ENCODE results near the gene DSTN. TPM values are rescaled to one million over a fixed set of nuclear protein-coding genes. Genes with fewer than 3 reads are reported as not detected.

The DSTN gene
- total and polyA plus RNA-seq, 10 donors = 62.0 to 157 (median 98.5) TPM

DNA sequence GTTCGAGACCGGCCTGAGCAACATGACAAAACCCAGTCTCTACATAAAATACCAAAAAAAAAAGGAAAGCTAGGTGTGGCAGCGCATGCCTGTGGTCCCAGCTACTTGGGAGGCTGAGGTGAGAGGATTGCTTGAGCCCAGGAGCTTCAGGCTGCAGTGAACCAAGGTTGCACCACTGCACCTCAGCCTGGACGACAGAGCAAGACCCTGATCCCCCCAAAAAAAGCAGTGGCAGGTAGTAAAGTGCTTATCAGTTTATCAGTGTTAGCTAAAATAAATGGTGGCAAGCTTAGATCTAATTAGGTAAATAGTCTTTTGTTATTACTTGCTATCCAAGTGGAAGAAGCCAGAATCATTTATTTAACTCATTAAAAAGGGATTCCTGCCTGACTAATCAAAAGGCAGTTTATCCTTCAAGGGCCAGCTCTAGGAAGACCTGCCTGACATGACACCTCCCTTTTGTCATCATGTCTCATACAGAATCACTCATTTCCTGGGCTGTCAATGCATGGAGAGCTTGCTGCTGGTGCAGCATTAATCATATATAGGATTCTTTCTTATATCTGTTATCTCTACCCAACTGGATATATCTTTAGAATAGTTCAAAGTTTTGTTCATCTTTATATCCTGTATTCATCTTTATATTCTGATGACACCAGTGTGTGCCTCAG lies 9.6 kb downstream of the DSTN start:
- H3K27me3 ChIP-seq (replicated peaks in 1 of 7) = no peaks in the 10 kb centered on the region
- DNase-seq = no peak
- H3K4me3 ChIP-seq = no peak overlapping the region
- TF ChIP-seq, protein P1, sequence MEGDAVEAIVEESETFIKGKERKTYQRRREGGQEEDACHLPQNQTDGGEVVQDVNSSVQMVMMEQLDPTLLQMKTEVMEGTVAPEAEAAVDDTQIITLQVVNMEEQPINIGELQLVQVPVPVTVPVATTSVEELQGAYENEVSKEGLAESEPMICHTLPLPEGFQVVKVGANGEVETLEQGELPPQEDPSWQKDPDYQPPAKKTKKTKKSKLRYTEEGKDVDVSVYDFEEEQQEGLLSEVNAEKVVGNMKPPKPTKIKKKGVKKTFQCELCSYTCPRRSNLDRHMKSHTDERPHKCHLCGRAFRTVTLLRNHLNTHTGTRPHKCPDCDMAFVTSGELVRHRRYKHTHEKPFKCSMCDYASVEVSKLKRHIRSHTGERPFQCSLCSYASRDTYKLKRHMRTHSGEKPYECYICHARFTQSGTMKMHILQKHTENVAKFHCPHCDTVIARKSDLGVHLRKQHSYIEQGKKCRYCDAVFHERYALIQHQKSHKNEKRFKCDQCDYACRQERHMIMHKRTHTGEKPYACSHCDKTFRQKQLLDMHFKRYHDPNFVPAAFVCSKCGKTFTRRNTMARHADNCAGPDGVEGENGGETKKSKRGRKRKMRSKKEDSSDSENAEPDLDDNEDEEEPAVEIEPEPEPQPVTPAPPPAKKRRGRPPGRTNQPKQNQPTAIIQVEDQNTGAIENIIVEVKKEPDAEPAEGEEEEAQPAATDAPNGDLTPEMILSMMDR (IDR thresholded peaks at IDR 0.05 in 8 of 11, conservative IDR thresholded peaks at IDR 0.05 in 3 of 11) = no peak
- no peak for TF ChIP-seq POLR2AphosphoS5 (IDR thresholded peaks at IDR 0.05)
- TF ChIP-seq POLR2A (IDR thresholded peaks at IDR 0.05) = no peak
- H3K36me3 ChIP-seq = no peaks in the 10 kb centered on the region
- H3K4me1 ChIP-seq = peaks cover 0 to 20% (median 4%) of the 10 kb centered on the region in 6 donors
- no peaks in the 10 kb centered on the region for H3K9me3 ChIP-seq
- intact Hi-C loops (cut with DNase I; ENCODE audit: low total_unique reads) = no loop called here
- H3K27ac ChIP-seq = no peak overlapping the region
- 87 to 97% (median 96%) methylated on average over 4 of the region's 4 CpGs for WGBS, 5 donors

DNA sequence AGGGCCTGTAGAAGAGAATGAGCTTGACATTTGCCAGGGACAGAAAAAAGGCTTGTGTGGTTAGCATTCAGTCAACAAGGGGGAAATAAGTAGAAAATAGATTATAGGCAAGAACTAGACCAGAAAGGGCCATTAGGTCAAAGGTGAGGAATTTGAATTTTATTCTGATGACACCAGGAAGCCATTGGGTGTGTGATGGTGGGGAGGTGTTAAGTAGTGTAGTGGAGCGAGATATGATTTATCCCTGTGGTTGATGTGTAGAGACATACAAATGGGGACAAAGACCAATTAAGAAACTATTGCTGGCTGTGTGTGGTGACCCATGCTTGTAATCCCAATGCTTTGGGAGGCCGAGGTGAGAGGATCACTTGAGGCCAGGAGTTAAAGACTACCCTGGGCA lies 11.0 kb downstream of the DSTN start:
- Histone ChIP-seq H3K9me3 (no peaks in the 10 kb centered on the region), H3K36me3 (no peaks in the 10 kb centered on the region), H3K27me3 (replicated peaks in 1 of 7) (no peaks in the 10 kb centered on the region), H3K4me1 (peaks cover 0 to 25% (median 5%) of the 10 kb centered on the region in 6 donors), H3K4me3 (no peak overlapping the region), H3K27ac (no peak overlapping the region)
- no peak for DNase-seq
- intact Hi-C loops (cut with DNase I; ENCODE audit: low total_unique reads) = no loop called here
- TF ChIP-seq, protein P1 (IDR thresholded peaks at IDR 0.05 in 8 of 11, conservative IDR thresholded peaks at IDR 0.05 in 3 of 11) = no peak
- TF ChIP-seq POLR2AphosphoS5 (IDR thresholded peaks at IDR 0.05) (no peak), POLR2A (IDR thresholded peaks at IDR 0.05) (no peak)
- WGBS, 5 donors = 88 to 96% (median 91%) methylated on average over 2 of the region's 2 CpGs

DNA sequence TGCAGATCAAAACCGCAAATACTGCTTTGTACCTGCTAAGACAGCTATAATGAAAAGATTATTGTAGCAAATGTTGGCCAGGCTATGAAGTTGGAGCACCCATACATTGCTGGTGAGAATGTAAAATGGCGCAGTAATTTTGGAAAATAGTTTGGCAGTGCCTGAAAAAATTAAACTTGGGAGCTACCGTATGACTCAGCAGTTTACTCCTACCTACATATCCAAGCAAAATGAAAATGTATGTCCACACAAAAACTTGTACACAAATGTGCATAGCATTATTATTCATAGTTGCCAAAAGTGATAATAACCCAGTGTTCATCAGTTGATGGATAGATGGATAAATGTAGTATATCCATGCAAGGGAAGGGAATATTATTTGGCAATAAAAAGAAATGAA lies 13.3 kb downstream of the DSTN start:
- Histone ChIP-seq H3K36me3 (no peaks in the 10 kb centered on the region), H3K9me3 (no peaks in the 10 kb centered on the region), H3K4me1 (peaks cover 0 to 31% (median 9%) of the 10 kb centered on the region in 6 donors), H3K27me3 (replicated peaks in 1 of 7) (no peaks in the 10 kb centered on the region), H3K4me3 (no peak overlapping the region), H3K27ac (no peak overlapping the region)
- no peak for DNase-seq
- TF ChIP-seq POLR2A (IDR thresholded peaks at IDR 0.05) (no peak), POLR2AphosphoS5 (IDR thresholded peaks at IDR 0.05) (no peak)
- TF ChIP-seq, protein P1 (IDR thresholded peaks at IDR 0.05 in 8 of 11, conservative IDR thresholded peaks at IDR 0.05 in 3 of 11) = no peak
- intact Hi-C loops (cut with DNase I; ENCODE audit: low total_unique reads) = no loop called here
- WGBS, 5 donors = 93 to 98% (median 98%) methylated on average over 3 of the region's 3 CpGs

DNA sequence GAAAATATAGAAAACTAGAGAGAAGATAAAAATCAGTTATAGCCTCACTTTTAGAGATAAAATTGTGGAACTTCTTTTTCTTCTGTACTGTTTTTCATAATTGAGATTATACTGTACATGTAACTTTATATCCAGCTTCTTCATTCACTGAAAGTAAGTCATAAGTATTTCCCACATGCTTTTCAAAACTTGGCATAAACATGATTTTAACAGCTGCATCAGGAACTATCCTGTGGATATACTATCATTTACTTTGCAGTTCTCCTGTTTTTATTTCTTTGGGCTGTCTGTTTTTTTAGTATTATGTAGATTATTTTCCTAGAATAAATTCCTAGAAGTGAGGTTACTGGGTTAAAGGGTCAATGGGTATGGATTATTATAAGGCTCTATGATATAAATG lies 14.8 kb downstream of the DSTN start:
- no peaks in the 10 kb centered on the region for H3K27me3 ChIP-seq (replicated peaks in 1 of 7)
- intact Hi-C loops (cut with DNase I; ENCODE audit: low total_unique reads) = no loop called here
- H3K36me3 ChIP-seq = no peaks in the 10 kb centered on the region
- no peaks in the 10 kb centered on the region for H3K9me3 ChIP-seq
- no peak overlapping the region for H3K4me3 ChIP-seq
- no peak for DNase-seq
- no peak overlapping the region for H3K27ac ChIP-seq
- TF ChIP-seq, protein P1 (IDR thresholded peaks at IDR 0.05 in 8 of 11, conservative IDR thresholded peaks at IDR 0.05 in 3 of 11) = no peak
- TF ChIP-seq POLR2A (IDR thresholded peaks at IDR 0.05) = no peak
- TF ChIP-seq POLR2AphosphoS5 (IDR thresholded peaks at IDR 0.05) = no peak
- H3K4me1 ChIP-seq = peaks cover 0 to 31% (median 9%) of the 10 kb centered on the region in 6 donors
